ENCODE measurements around the gene PEX11B. TPM values are rescaled to one million over a fixed set of nuclear protein-coding genes. Genes with fewer than 3 reads are reported as not detected.
"Not testable (repeated sequence)": the region's sequence is repeated elsewhere in the genome, so short reads cannot be mapped to it uniquely, and the experiment has no call there.

PEX11B gene
- total RNA-seq, 1 experiment from 2014 or later = 27.4 TPM

- Histone ChIP-seq H3K4me1 (ENCODE audit: control insufficient read depth, insufficient read depth, low read length) (no peaks in the 10 kb centered on the region), H3K27me3 (ENCODE audit: control insufficient read depth, insufficient read depth, low read length) (no peaks in the 10 kb centered on the region), H3K9me3 (ENCODE audit: control insufficient read depth, insufficient read depth, low read depth, low read length) (no peaks in the 10 kb centered on the region), H3K27ac (ENCODE audit: low read length) (no peak overlapping the region), H3K4me3 (ENCODE audit: low read depth in 2 of 2, low read length in 2 of 2) (no peak overlapping the region), H3K36me3 (ENCODE audit: control insufficient read depth, insufficient read depth, low read length) (peaks cover 11% of the 10 kb centered on the region)
- intact Hi-C loops (cut with micrococcal nuclease; ENCODE audit: unreplicated experiment) (no loop called here), in situ Hi-C loops (cut with HindIII; ENCODE audit: low pct_unique_long_range_greater_than_20kb, low sequenced_read_pairs) (no loop called here)
- no peak for TF ChIP-seq CTCF (IDR thresholded peaks at IDR 0.05)
- no peak for TF ChIP-seq POLR2AphosphoS5 (IDR thresholded peaks at IDR 0.05; ENCODE audit: low read depth, low read length)
- no peak for TF ChIP-seq TCF7L2 (IDR thresholded peaks at IDR 0.05; ENCODE audit: low read depth, low read length)
- no peak for TF ChIP-seq REST (IDR thresholded peaks at IDR 0.05; ENCODE audit: insufficient read depth in 1 of 2, low read depth in 2 of 2, low read length in 1 of 2)
- no peak for TF ChIP-seq SIN3A (IDR thresholded peaks at IDR 0.05; ENCODE audit: borderline replicate concordance, insufficient read depth, low read depth, low read length)
- ChIA-PET POLR2A (no interaction called here), CTCF (no interaction called here)
- ATAC-seq (no peak), DNase-seq (ENCODE audit: low read depth, low spot score) (no peak)
- no TSS peak for BruUV-seq (replicated peaks)
Observed at GRCh38 chr1:145935708-145936107, 17.2 kb upstream of the PEX11B start.

GRCh38 chr1:145932522-145933009, 14.0 kb upstream of the PEX11B start:
- POLR2A ChIA-PET = interaction anchor here (0.7 kb wide), 1 partner anchor 39 kb away, joined by 4 read pairs; no protein-coding TSS in a partner anchor
- H3K4me1 ChIP-seq (ENCODE audit: control insufficient read depth, insufficient read depth, low read length); DNase-seq (ENCODE audit: low read depth, low spot score): not testable (repeated sequence)

GRCh38 chr1:145927916-145928643, 9.6 kb upstream of the PEX11B start:
- intact Hi-C loops (cut with micrococcal nuclease; ENCODE audit: unreplicated experiment) (no loop called here), in situ Hi-C loops (cut with HindIII; ENCODE audit: low pct_unique_long_range_greater_than_20kb, low sequenced_read_pairs) (no loop called here)
- ATAC-seq (no peak), DNase-seq (ENCODE audit: low read depth, low spot score) (no peak)
- Histone ChIP-seq H3K27ac (ENCODE audit: low read length) (peak overlapping the region; percentile 100), H3K36me3 (ENCODE audit: control insufficient read depth, insufficient read depth, low read length) (peaks cover 16% of the 10 kb centered on the region), H3K9me3 (ENCODE audit: control insufficient read depth, insufficient read depth, low read depth, low read length) (no peaks in the 10 kb centered on the region), H3K27me3 (ENCODE audit: control insufficient read depth, insufficient read depth, low read length) (no peaks in the 10 kb centered on the region), H3K4me1 (ENCODE audit: control insufficient read depth, insufficient read depth, low read length) (peaks cover 16% of the 10 kb centered on the region), H3K4me3 (ENCODE audit: low read depth in 2 of 2, low read length in 2 of 2) (peak overlapping the region; percentile 74 to 99)
- ChIA-PET CTCF (interaction anchor here (0.6 to 1.0 kb wide), 5 partner anchors 23 to 82 kb away, joined by 3 to 7 read pairs (median 6); partner anchors contain the start of gene NUDT17), POLR2A (interaction anchor here (0.6 to 2.4 kb wide), 7 partner anchors 10 to 175 kb away, joined by 3 to 16 read pairs (median 8); partner anchors contain the start of genes ANKRD34A, LIX1L, PEX11B and POLR3GL)
- TF ChIP-seq POLR2AphosphoS5 (IDR thresholded peaks at IDR 0.05; ENCODE audit: low read depth, low read length) (no peak), CTCF (IDR thresholded peaks at IDR 0.05) (no peak), TCF7L2 (IDR thresholded peaks at IDR 0.05; ENCODE audit: low read depth, low read length) (no peak), REST (IDR thresholded peaks at IDR 0.05; ENCODE audit: insufficient read depth in 1 of 2, low read depth in 2 of 2, low read length in 1 of 2) (no peak)
- BruUV-seq (replicated peaks) = TSS peak; percentile 99

More at GRCh38 chr1:145932522-145933009, 14.0 kb upstream of the PEX11B start:
- intact Hi-C loops (cut with micrococcal nuclease; ENCODE audit: unreplicated experiment); CTCF ChIA-PET; H3K9me3 ChIP-seq (ENCODE audit: control insufficient read depth, insufficient read depth, low read depth, low read length); BruUV-seq (replicated peaks); in situ Hi-C loops (cut with HindIII; ENCODE audit: low pct_unique_long_range_greater_than_20kb, low sequenced_read_pairs); H3K4me3 ChIP-seq (ENCODE audit: low read depth in 2 of 2, low read length in 2 of 2); H3K27me3 ChIP-seq (ENCODE audit: control insufficient read depth, insufficient read depth, low read length); ATAC-seq; H3K27ac ChIP-seq (ENCODE audit: low read length): not testable (repeated sequence)
- H3K36me3 ChIP-seq (ENCODE audit: control insufficient read depth, insufficient read depth, low read length) = peaks cover 12% of the 10 kb centered on the region
